Common myeloid progenitor, CD34-positive (primary cell): ENCODE results near the gene CCL24.
"Not testable (repeated sequence)": the region's sequence is repeated elsewhere in the genome, so short reads cannot be mapped to it uniquely, and the experiment has no call there.

ENCODE experiments used
- CTCF ChIA-PET: fragments of 350-600 bp; sonication (Branson Sonifier 250); formaldehyde crosslinking; loops from one replicate; lab custom pipeline; 2021; ENCODE audit warnings: antibody characterized with exemption; lab: Charles Lee
- POLR2A ChIA-PET: fragments of 350-600 bp; sonication (Branson Sonifier 250); formaldehyde crosslinking; loops from one replicate; lab custom pipeline; 2021; ENCODE audit warnings: antibody characterized with exemption; lab: Charles Lee
- DNase-seq, 3 donors: peaks; one replicate each; pipeline versions ENCODE4 v3.0.0 to v3.0.0-alpha.2; 2013
- H3K27ac ChIP-seq, 2 experiments: 1 replicate in 1 of 2; 2 replicates in 1 of 2; pipeline ENCODE4 v1.7.0; 2013; ENCODE audit warnings: inconsistent platforms in 2 of 2, low read length in 2 of 2, mild to moderate bottlenecking in 2 of 2, low read depth in 1 of 2, moderate library complexity in 1 of 2; ENCODE audit not compliant: severe bottlenecking in 2 of 2, insufficient read depth in 1 of 2, poor library complexity in 1 of 2
- H3K27me3 ChIP-seq, 5 experiments: replicated peaks in 2 of 5; 1 replicate in 3 of 5; 2 replicates in 2 of 5; pipeline versions ENCODE4 v1.6.1 to v1.7.0; 2013; ENCODE audit warnings: low read length in 4 of 5, mild to moderate bottlenecking in 2 of 5, moderate library complexity in 2 of 5, inconsistent platforms in 1 of 5; ENCODE audit not compliant: insufficient read depth in 5 of 5, control insufficient read depth in 4 of 5
- H3K36me3 ChIP-seq, 4 experiments: 1 replicate in 2 of 4; 2 replicates in 2 of 4; pipeline versions ENCODE4 v1.6.1 to v1.7.0; 2013; ENCODE audit warnings: low read length in 3 of 4, control low read depth in 1 of 4, mild to moderate bottlenecking in 1 of 4; ENCODE audit not compliant: control insufficient read depth in 4 of 4, insufficient read depth in 4 of 4
- H3K4me1 ChIP-seq, 4 experiments: 1 replicate in 3 of 4; 2 replicates in 1 of 4; pipeline versions ENCODE4 v1.6.1 to v1.7.1; 2013; ENCODE audit warnings: low read length in 3 of 4, mild to moderate bottlenecking in 3 of 4, control low read depth in 1 of 4, inconsistent platforms in 1 of 4, moderate library complexity in 1 of 4; ENCODE audit not compliant: control insufficient read depth in 4 of 4, insufficient read depth in 4 of 4; ENCODE audit errors: control extremely low read depth in 1 of 4
- H3K4me3 ChIP-seq, 7 experiments: 1 replicate in 4 of 7; 2 replicates in 3 of 7; pipeline versions ENCODE4 v1.5.1 to v1.7.0; 2013; ENCODE audit warnings: mild to moderate bottlenecking in 7 of 7, low read length in 6 of 7, moderate library complexity in 6 of 7, inconsistent platforms in 2 of 7, low read depth in 2 of 7, control low read depth in 1 of 7; ENCODE audit not compliant: insufficient read depth in 4 of 7, control insufficient read depth in 1 of 7; ENCODE audit errors: extremely low read depth in 1 of 7
- H3K9me3 ChIP-seq, 5 experiments: 1 replicate in 4 of 5; 2 replicates in 1 of 5; pipeline versions ENCODE4 v1.6.1 to v1.7.1; 2013; ENCODE audit warnings: low read length in 4 of 5, mild to moderate bottlenecking in 2 of 5, inconsistent platforms in 1 of 5, low read depth in 1 of 5, moderate library complexity in 1 of 5; ENCODE audit not compliant: control insufficient read depth in 4 of 5, insufficient read depth in 2 of 5; ENCODE audit errors: control extremely low read depth in 1 of 5
- WGBS: methylation state at CpG from one replicate; pipeline ENCODE4 v1.1.5; 2013; ENCODE audit not compliant: insufficient coverage; 5-methylcytosine and 5-hydroxymethylcytosine counted together

The CCL24 gene

GRCh38 chr7:75838281-75838930 is 24.8 kb upstream of the CCL24 start:
- WGBS, result 95% methylated on average over 10 of the region's 14 CpGs
- H3K27ac ChIP-seq, H3K27me3 ChIP-seq, H3K36me3 ChIP-seq, H3K4me3 ChIP-seq, DNase-seq, POLR2A ChIA-PET, H3K9me3 ChIP-seq, H3K4me1 ChIP-seq, CTCF ChIA-PET: not testable (repeated sequence)

- Histone ChIP-seq H3K36me3 (no peaks in the 10 kb centered on the region), H3K27ac (no peak overlapping the region), H3K9me3 (no peaks in the 10 kb centered on the region), H3K4me3 (no peak overlapping the region), H3K27me3 (no peaks in the 10 kb centered on the region), H3K4me1 (no peaks in the 10 kb centered on the region)
- 100% methylated on average over 1 of the region's 7 CpGs for WGBS
- DNase-seq, result no peak
- POLR2A ChIA-PET, result no interaction called here
- CTCF ChIA-PET, result no interaction called here
Measured at GRCh38 chr7:75836798-75837197, 23.2 kb upstream of the CCL24 start.

GRCh38 chr7:75835688-75836285 is 22.2 kb upstream of the CCL24 start:
- no peak for DNase-seq
- WGBS, result 97% methylated on average over 22 of the region's 29 CpGs
- H3K36me3 ChIP-seq, result no peaks in the 10 kb centered on the region
- no peak overlapping the region for H3K4me3 ChIP-seq
- H3K9me3 ChIP-seq, result no peaks in the 10 kb centered on the region
- no peak overlapping the region for H3K27ac ChIP-seq
- POLR2A ChIA-PET, result no interaction called here
- H3K4me1 ChIP-seq, result no peaks in the 10 kb centered on the region
- CTCF ChIA-PET, result interaction anchor here (0.6 kb wide), 1 partner anchor 228 kb away, joined by 3 read pairs; no protein-coding TSS in a partner anchor
- H3K27me3 ChIP-seq, result peaks cover 0 to 2% (median 0%) of the 10 kb centered on the region in 5 experiments

- H3K4me1 ChIP-seq, H3K36me3 ChIP-seq, H3K9me3 ChIP-seq, POLR2A ChIA-PET, H3K4me3 ChIP-seq, H3K27me3 ChIP-seq, CTCF ChIA-PET, H3K27ac ChIP-seq, DNase-seq: not testable (repeated sequence)
- no CpG with 5 or more reads among the region's 6 CpGs for WGBS
Measured at GRCh38 chr7:75833662-75834061, 20.1 kb upstream of the CCL24 start.

- ChIA-PET POLR2A (no interaction called here), CTCF (no interaction called here)
- H3K27me3 ChIP-seq, result peaks cover 0 to 2% (median 0%) of the 10 kb centered on the region in 5 experiments
- H3K4me3 ChIP-seq, result no peak overlapping the region
- WGBS, result 94% methylated on average over 4 of the region's 6 CpGs
- H3K36me3 ChIP-seq, result no peaks in the 10 kb centered on the region
- no peak for DNase-seq
- H3K4me1 ChIP-seq, result no peaks in the 10 kb centered on the region
- H3K27ac ChIP-seq, result no peak overlapping the region
- no peaks in the 10 kb centered on the region for H3K9me3 ChIP-seq
Measured at GRCh38 chr7:75830978-75831377, 17.4 kb upstream of the CCL24 start.

- POLR2A ChIA-PET, H3K9me3 ChIP-seq, H3K36me3 ChIP-seq, H3K4me3 ChIP-seq, H3K27me3 ChIP-seq, CTCF ChIA-PET, H3K27ac ChIP-seq, DNase-seq, H3K4me1 ChIP-seq: not testable (repeated sequence)
- 72% methylated on average over 5 of the region's 6 CpGs for WGBS
Measured at GRCh38 chr7:75829656-75830055, 16.1 kb upstream of the CCL24 start.

- H3K4me3 ChIP-seq, result no peak overlapping the region
- H3K9me3 ChIP-seq, result no peaks in the 10 kb centered on the region
- no peaks in the 10 kb centered on the region for H3K27me3 ChIP-seq
- no peaks in the 10 kb centered on the region for H3K4me1 ChIP-seq
- no peak overlapping the region for H3K27ac ChIP-seq
- ChIA-PET CTCF (interaction anchor here (1.2 kb wide), 1 partner anchor 10 kb away, joined by 4 read pairs; the partner anchor contains the start of gene CCL24), POLR2A (no interaction called here)
- 85% methylated on average over 8 of the region's 9 CpGs for WGBS
- no peaks in the 10 kb centered on the region for H3K36me3 ChIP-seq
- DNase-seq, result no peak
Measured at GRCh38 chr7:75823198-75823910, 9.7 kb upstream of the CCL24 start.
